ENCODE results near the gene VPS13C.

VPS13C gene

GRCh38 chr15:61851955-61852354, 208.3 kb downstream of the VPS13C start:
- no peak overlapping the region for H3K18ac ChIP-seq (ENCODE audit: low read length)
- H3K9ac ChIP-seq (ENCODE audit: low read depth, low read length, poor library complexity), result no peak overlapping the region
- no CpG with 5 or more reads among the region's 4 CpGs for whole genome bisulfite sequencing, 2 donors (ENCODE audit: extremely low coverage in 2 of 2, insufficient read length in 2 of 2, insufficient replicate concordance in 1 of 2)
- H2BK120ac ChIP-seq (ENCODE audit: low read depth, low read length), result no peak overlapping the region
- H3K27ac ChIP-seq (replicated peaks; ENCODE audit: low read length), result no peak overlapping the region
- no peaks in the 10 kb centered on the region for H3K4me1 ChIP-seq (ENCODE audit: control insufficient read depth in 2 of 2, insufficient read depth in 1 of 2, low read depth in 1 of 2, low read length in 2 of 2)
- no peak overlapping the region for H3K14ac ChIP-seq (ENCODE audit: low read length)
- H3K27me3 ChIP-seq (ENCODE audit: control insufficient read depth in 3 of 3, insufficient read depth in 3 of 3, low read depth in 1 of 3, low read length in 3 of 3), result no peaks in the 10 kb centered on the region
- no peaks in the 10 kb centered on the region for H3K79me1 ChIP-seq (ENCODE audit: low read depth, low read length)
- no peak overlapping the region for H2AFZ ChIP-seq (ENCODE audit: low read length)
- no peaks in the 10 kb centered on the region for H3K9me3 ChIP-seq (replicated peaks in 1 of 2; ENCODE audit: control insufficient read depth in 2 of 2, insufficient read depth in 1 of 2, low read depth in 1 of 2, low read length in 2 of 2)
- H3K4me2 ChIP-seq (ENCODE audit: insufficient read depth, low read length, poor library complexity, severe bottlenecking), result no peak overlapping the region
- no peak overlapping the region for H4K91ac ChIP-seq (ENCODE audit: low read depth, low read length, poor library complexity)
- peaks cover 0 to 8% of the 10 kb centered on the region in 2 donors for H3K36me3 ChIP-seq (replicated peaks in 1 of 2; ENCODE audit: control insufficient read depth in 2 of 2, insufficient read depth in 2 of 2, low read length in 2 of 2)
- no peak overlapping the region for H2BK12ac ChIP-seq (ENCODE audit: low read length)
- H3K23ac ChIP-seq (ENCODE audit: low read depth, low read length, poor library complexity), result no peak overlapping the region
- no peak for DNase-seq (ENCODE audit: low spot score)
- no peak overlapping the region for H3K4me3 ChIP-seq (ENCODE audit: low read length in 2 of 2)
- H2BK5ac ChIP-seq (ENCODE audit: low read length), result no peak overlapping the region
- H4K8ac ChIP-seq (ENCODE audit: low read depth, low read length), result no peak overlapping the region
- H2BK15ac ChIP-seq (ENCODE audit: low read length), result no peak overlapping the region
- no peak overlapping the region for H3K4ac ChIP-seq (ENCODE audit: low read length)
- no peak overlapping the region for H2AK5ac ChIP-seq (ENCODE audit: low read depth, low read length)

DNA sequence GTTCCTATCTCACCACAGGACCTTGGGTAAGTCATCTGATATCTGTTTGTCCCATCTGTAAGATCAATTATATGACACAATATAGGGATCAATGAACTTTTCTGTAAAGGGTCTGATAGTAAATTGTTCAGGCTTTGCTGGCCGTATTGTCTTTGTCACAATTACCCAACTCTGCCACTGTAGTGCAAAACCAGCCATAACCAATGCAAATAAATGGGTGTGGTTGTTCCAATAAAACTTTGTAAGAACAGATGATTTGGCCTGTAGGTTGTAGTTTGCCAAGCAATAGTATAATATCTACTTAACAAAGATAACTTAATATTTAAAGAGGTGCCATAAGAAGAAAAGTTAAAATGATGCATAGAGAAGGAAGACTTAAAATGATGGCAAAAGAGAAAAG, 210.8 kb downstream of the VPS13C start:
- H3K27ac ChIP-seq (replicated peaks; ENCODE audit: low read length), result no peak overlapping the region
- H3K9ac ChIP-seq (ENCODE audit: low read depth, low read length, poor library complexity), result no peak overlapping the region
- no peak overlapping the region for H4K91ac ChIP-seq (ENCODE audit: low read depth, low read length, poor library complexity)
- no peaks in the 10 kb centered on the region for H3K79me1 ChIP-seq (ENCODE audit: low read depth, low read length)
- no peak for DNase-seq (ENCODE audit: low spot score)
- H2AFZ ChIP-seq (ENCODE audit: low read length), result no peak overlapping the region
- no peak overlapping the region for H3K4ac ChIP-seq (ENCODE audit: low read length)
- no peak overlapping the region for H2BK12ac ChIP-seq (ENCODE audit: low read length)
- no peak overlapping the region for H2BK120ac ChIP-seq (ENCODE audit: low read depth, low read length)
- H3K36me3 ChIP-seq (replicated peaks in 1 of 2; ENCODE audit: control insufficient read depth in 2 of 2, insufficient read depth in 2 of 2, low read length in 2 of 2), result peaks cover 0 to 5% of the 10 kb centered on the region in 2 donors
- no peak overlapping the region for H3K4me2 ChIP-seq (ENCODE audit: insufficient read depth, low read length, poor library complexity, severe bottlenecking)
- no peak overlapping the region for H2BK5ac ChIP-seq (ENCODE audit: low read length)
- H4K8ac ChIP-seq (ENCODE audit: low read depth, low read length), result no peak overlapping the region
- WGBS, 2 donors (ENCODE audit: extremely low coverage in 2 of 2, insufficient read length in 2 of 2, insufficient replicate concordance in 1 of 2), result no CpG with 5 or more reads among the region's 1 CpG
- H2AK5ac ChIP-seq (ENCODE audit: low read depth, low read length), result no peak overlapping the region
- no peak overlapping the region for H3K4me3 ChIP-seq (ENCODE audit: low read length in 2 of 2)
- H2BK15ac ChIP-seq (ENCODE audit: low read length), result no peak overlapping the region
- no peaks in the 10 kb centered on the region for H3K9me3 ChIP-seq (replicated peaks in 1 of 2; ENCODE audit: control insufficient read depth in 2 of 2, insufficient read depth in 1 of 2, low read depth in 1 of 2, low read length in 2 of 2)
- H3K18ac ChIP-seq (ENCODE audit: low read length), result no peak overlapping the region
- no peaks in the 10 kb centered on the region for H3K27me3 ChIP-seq (ENCODE audit: control insufficient read depth in 3 of 3, insufficient read depth in 3 of 3, low read depth in 1 of 3, low read length in 3 of 3)
- H3K23ac ChIP-seq (ENCODE audit: low read depth, low read length, poor library complexity), result no peak overlapping the region
- no peak overlapping the region for H3K14ac ChIP-seq (ENCODE audit: low read length)
- H3K4me1 ChIP-seq (ENCODE audit: control insufficient read depth in 2 of 2, insufficient read depth in 1 of 2, low read depth in 1 of 2, low read length in 2 of 2), result no peaks in the 10 kb centered on the region

DNA sequence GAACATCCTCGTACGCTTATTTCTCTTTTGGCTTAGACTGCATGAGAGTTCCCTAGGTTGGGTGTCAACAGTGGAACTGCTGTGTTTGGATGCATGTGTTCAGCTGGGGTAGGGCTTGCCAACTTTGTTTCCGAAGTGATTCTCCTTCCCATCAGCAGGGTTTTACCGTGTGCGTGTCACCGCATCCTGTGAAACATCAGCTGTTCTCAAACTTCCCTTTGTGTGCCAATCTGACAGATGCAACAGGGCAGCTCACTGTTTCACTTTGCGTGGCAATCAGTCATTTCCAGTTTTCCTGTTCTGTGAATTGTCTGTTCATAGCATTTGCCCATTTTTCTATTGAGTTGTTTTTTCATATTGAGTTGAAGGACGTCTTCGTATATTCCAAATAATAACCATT, 218.8 kb downstream of the VPS13C start:
- peaks cover 0 to 7% (median 0%) of the 10 kb centered on the region in 3 experiments for H3K27me3 ChIP-seq (ENCODE audit: control insufficient read depth in 3 of 3, insufficient read depth in 3 of 3, low read depth in 1 of 3, low read length in 3 of 3)
- no peak overlapping the region for H3K4ac ChIP-seq (ENCODE audit: low read length)
- no peak overlapping the region for H4K91ac ChIP-seq (ENCODE audit: low read depth, low read length, poor library complexity)
- no CpG with 5 or more reads among the region's 9 CpGs for WGBS, 2 donors (ENCODE audit: extremely low coverage in 2 of 2, insufficient read length in 2 of 2, insufficient replicate concordance in 1 of 2)
- H3K4me2 ChIP-seq (ENCODE audit: insufficient read depth, low read length, poor library complexity, severe bottlenecking), result no peak overlapping the region
- no peaks in the 10 kb centered on the region for H3K4me1 ChIP-seq (ENCODE audit: control insufficient read depth in 2 of 2, insufficient read depth in 1 of 2, low read depth in 1 of 2, low read length in 2 of 2)
- H2AFZ ChIP-seq (ENCODE audit: low read length), result no peak overlapping the region
- H4K8ac ChIP-seq (ENCODE audit: low read depth, low read length), result no peak overlapping the region
- H2BK12ac ChIP-seq (ENCODE audit: low read length), result no peak overlapping the region
- H2BK120ac ChIP-seq (ENCODE audit: low read depth, low read length), result no peak overlapping the region
- no peak overlapping the region for H3K14ac ChIP-seq (ENCODE audit: low read length)
- no peak overlapping the region for H3K9ac ChIP-seq (ENCODE audit: low read depth, low read length, poor library complexity)
- H2BK5ac ChIP-seq (ENCODE audit: low read length), result no peak overlapping the region
- H3K27ac ChIP-seq (replicated peaks; ENCODE audit: low read length), result no peak overlapping the region
- H3K9me3 ChIP-seq (replicated peaks in 1 of 2; ENCODE audit: control insufficient read depth in 2 of 2, insufficient read depth in 1 of 2, low read depth in 1 of 2, low read length in 2 of 2), result peaks cover 0 to 3% of the 10 kb centered on the region in 2 donors
- no peak overlapping the region for H3K18ac ChIP-seq (ENCODE audit: low read length)
- H3K4me3 ChIP-seq (ENCODE audit: low read length in 2 of 2), result no peak overlapping the region
- H3K79me1 ChIP-seq (ENCODE audit: low read depth, low read length), result no peaks in the 10 kb centered on the region
- no peaks in the 10 kb centered on the region for H3K36me3 ChIP-seq (replicated peaks in 1 of 2; ENCODE audit: control insufficient read depth in 2 of 2, insufficient read depth in 2 of 2, low read length in 2 of 2)
- no peak for DNase-seq (ENCODE audit: low spot score)
- no peak overlapping the region for H2BK15ac ChIP-seq (ENCODE audit: low read length)
- H3K23ac ChIP-seq (ENCODE audit: low read depth, low read length, poor library complexity), result no peak overlapping the region
- no peak overlapping the region for H2AK5ac ChIP-seq (ENCODE audit: low read depth, low read length)

DNA sequence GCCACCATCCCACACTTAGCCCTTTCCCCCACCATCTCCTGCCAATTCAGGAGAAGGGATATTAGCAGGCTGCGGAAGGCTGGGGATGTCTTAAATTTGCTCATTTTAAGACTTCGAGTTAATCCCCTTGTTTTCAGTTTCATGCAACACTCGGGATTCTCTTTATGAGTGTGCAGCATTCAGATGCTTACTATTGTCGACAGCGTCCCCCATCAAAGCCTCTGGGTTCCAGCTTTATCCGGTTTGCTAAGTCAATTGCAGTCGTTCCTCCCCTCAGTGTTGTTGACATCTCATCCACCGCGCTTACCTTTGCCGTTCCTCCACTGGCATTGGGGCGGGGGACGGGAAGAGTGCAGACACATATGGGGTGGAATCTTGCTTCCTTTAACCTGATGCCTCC, 220.2 kb downstream of the VPS13C start:
- Histone ChIP-seq H4K8ac (ENCODE audit: low read depth, low read length) (no peak overlapping the region), H3K27ac (replicated peaks; ENCODE audit: low read length) (no peak overlapping the region), H2BK15ac (ENCODE audit: low read length) (no peak overlapping the region), H3K4me3 (ENCODE audit: low read length in 2 of 2) (no peak overlapping the region), H2BK12ac (ENCODE audit: low read length) (no peak overlapping the region), H3K4me1 (ENCODE audit: control insufficient read depth in 2 of 2, insufficient read depth in 1 of 2, low read depth in 1 of 2, low read length in 2 of 2) (no peaks in the 10 kb centered on the region), H3K9ac (ENCODE audit: low read depth, low read length, poor library complexity) (no peak overlapping the region), H3K36me3 (replicated peaks in 1 of 2; ENCODE audit: control insufficient read depth in 2 of 2, insufficient read depth in 2 of 2, low read length in 2 of 2) (no peaks in the 10 kb centered on the region), H3K18ac (ENCODE audit: low read length) (no peak overlapping the region), H3K14ac (ENCODE audit: low read length) (no peak overlapping the region), H3K9me3 (replicated peaks in 1 of 2; ENCODE audit: control insufficient read depth in 2 of 2, insufficient read depth in 1 of 2, low read depth in 1 of 2, low read length in 2 of 2) (peaks cover 0 to 3% of the 10 kb centered on the region in 2 donors), H2BK120ac (ENCODE audit: low read depth, low read length) (no peak overlapping the region), H2AFZ (ENCODE audit: low read length) (peak overlapping the region; percentile 66), H3K4ac (ENCODE audit: low read length) (no peak overlapping the region), H4K91ac (ENCODE audit: low read depth, low read length, poor library complexity) (no peak overlapping the region), H2BK5ac (ENCODE audit: low read length) (no peak overlapping the region), H3K23ac (ENCODE audit: low read depth, low read length, poor library complexity) (no peak overlapping the region), H3K27me3 (ENCODE audit: control insufficient read depth in 3 of 3, insufficient read depth in 3 of 3, low read depth in 1 of 3, low read length in 3 of 3) (peaks cover 0 to 10% (median 0%) of the 10 kb centered on the region in 3 experiments), H2AK5ac (ENCODE audit: low read depth, low read length) (no peak overlapping the region), H3K79me1 (ENCODE audit: low read depth, low read length) (no peaks in the 10 kb centered on the region), H3K4me2 (ENCODE audit: insufficient read depth, low read length, poor library complexity, severe bottlenecking) (no peak overlapping the region)
- DNase-seq (ENCODE audit: low spot score), result no peak
- no CpG with 5 or more reads among the region's 12 CpGs for WGBS, 2 donors (ENCODE audit: extremely low coverage in 2 of 2, insufficient read length in 2 of 2, insufficient replicate concordance in 1 of 2)
